Esophagus squamous epithelium (tissue), 4 donors: ENCODE results near the gene EVI5.

Source experiments
- CTCF ChIP-seq, 6 experiments: fragments of 450-650 bp in 4 of 6; fragments of 200-600 bp in 2 of 6; sonication (generic) in 2 of 6; IDR thresholded peaks; one replicate each; pipeline ENCODE4 v1.5.1; 2016 to 2019; ENCODE audit warnings: antibody characterized with exemption in 6 of 6, mild to moderate bottlenecking in 4 of 6, moderate library complexity in 4 of 6
- POLR2A ChIP-seq, 4 donors: fragments of 450-650 bp; IDR thresholded peaks; one replicate each; pipeline ENCODE4 v1.6.1; 2017; ENCODE audit warnings: antibody characterized with exemption in 4 of 4, mild to moderate bottlenecking in 4 of 4, moderate library complexity in 3 of 4

- TF ChIP-seq CTCF (IDR thresholded peaks at IDR 0.05) (no peak), POLR2A (IDR thresholded peaks at IDR 0.05) (no peak)
These were observed 279.8 kb downstream of the EVI5 start for GRCh38 chr1:92505015-92505692.
